ENCODE results near the gene TET2.
A peak's percentile ranks its signal among the peaks of the same experiment; 100 is the strongest.
"Not testable (repeated sequence)": the region's sequence is repeated elsewhere in the genome, so short reads cannot be mapped to it uniquely, and the experiment has no call there.

Gene TET2

GRCh38 chr4:105291925-105292324, 145.2 kb downstream of the TET2 start:
- DNase-seq (ENCODE audit: low read depth in 2 of 2) = no peak

- DNase-seq (ENCODE audit: low read depth in 2 of 2) = no peak
These were observed 146.7 kb downstream of the TET2 start for GRCh38 chr4:105293360-105293759.

DNA sequence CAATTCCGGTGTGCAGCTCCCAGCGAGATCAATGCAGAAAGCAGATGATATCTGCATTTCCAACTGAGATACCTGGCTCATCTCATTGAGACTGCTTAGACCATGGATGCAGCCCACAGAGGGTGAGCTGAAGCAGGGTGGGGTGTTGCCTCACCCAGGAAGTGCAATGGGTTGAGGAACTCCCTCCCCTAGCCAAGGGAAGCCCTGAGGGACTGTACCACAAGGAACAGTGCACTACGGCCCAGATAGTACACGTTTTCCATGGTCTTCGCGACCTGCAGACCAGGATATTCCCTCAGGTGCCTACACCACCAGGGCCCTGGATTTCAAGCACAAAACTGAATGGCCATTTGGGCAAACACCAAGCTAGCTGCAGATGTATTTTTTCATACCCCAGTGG, 150.0 kb downstream of the TET2 start:
- no peak for DNase-seq (ENCODE audit: low read depth in 2 of 2)

DNA sequence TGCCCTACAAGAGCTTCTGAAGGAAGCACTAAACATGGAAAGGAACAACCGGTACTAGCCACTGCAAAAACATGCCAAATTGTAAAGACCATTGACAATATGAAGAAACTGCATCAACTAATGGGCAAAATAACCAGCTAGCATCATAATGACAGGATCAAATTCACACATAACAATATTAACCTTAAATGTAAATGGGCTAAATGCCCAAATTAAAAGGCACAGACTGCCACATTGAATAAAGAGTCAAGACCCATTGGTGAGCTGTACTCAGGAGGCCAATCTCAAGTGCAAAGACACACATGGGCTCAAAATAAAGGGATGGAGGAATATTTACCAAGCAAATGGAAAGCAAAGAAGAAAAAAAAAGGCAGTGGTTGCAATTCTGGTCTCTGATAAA, 152.4 kb downstream of the TET2 start:
- DNase-seq (ENCODE audit: low read depth in 2 of 2) = not testable (repeated sequence)

DNA sequence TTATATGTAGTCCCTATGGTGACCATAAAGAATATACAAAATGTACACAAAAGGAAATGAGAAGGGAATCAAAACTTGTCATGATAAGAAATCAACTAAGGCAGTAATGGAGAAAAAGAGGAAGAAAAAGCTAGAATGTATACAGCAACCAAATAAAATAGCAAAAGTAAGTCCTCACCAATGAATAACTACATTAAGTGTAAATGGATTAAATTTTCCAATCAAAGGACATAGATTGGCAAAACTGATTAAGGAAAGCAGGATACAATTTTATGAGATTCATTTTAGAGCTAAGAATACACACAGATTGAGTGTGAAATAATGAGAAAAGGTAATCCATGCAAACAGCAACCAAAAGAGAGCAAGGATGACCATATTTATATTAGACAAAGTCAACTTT, 157.4 kb downstream of the TET2 start:
- DNase-seq (ENCODE audit: low read depth in 2 of 2) = no peak

GRCh38 chr4:105305019-105305836, 158.6 kb downstream of the TET2 start:
- no peak for DNase-seq (ENCODE audit: low read depth in 2 of 2)

DNA sequence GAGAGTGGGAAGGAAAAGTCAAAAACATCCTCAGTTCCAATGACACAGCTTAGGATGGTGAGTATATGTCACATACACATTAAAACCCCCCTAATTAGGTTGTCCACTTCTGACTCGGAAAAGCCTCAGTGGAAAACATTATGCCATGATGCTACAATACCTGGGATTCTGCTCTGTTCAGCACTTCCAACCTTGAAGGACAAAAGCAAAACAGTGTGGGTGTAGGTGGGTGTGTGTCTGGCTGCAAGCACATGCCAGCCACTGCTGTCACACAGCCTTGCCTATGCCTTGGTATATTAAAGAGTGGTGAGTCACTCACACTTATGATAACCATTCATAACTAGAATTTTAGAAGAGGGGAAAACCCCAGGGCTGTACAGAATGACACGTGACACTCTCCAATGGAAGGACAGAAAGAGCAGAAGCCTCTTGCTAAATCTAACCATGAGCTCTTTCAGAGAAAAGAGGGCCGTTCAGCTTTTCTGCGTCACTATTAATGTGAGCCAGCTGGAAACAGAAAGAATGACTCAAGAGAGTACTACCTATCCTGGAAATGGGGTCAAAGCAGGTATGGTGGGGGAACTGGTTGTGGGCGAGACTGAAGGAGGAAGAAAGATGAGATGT, 159.6 kb downstream of the TET2 start:
- peak; percentile 45 to 46 for DNase-seq (ENCODE audit: low read depth in 2 of 2)

GRCh38 chr4:105306820-105307219, 160.1 kb downstream of the TET2 start:
- no peak for DNase-seq (ENCODE audit: low read depth in 2 of 2)

- no peak for DNase-seq (ENCODE audit: low read depth in 2 of 2)
These were observed 171.8 kb downstream of the TET2 start for GRCh38 chr4:105318486-105318885.

GRCh38 chr4:105327222-105327621, 180.5 kb downstream of the TET2 start:
- no peak for DNase-seq (ENCODE audit: low read depth in 2 of 2)

DNA sequence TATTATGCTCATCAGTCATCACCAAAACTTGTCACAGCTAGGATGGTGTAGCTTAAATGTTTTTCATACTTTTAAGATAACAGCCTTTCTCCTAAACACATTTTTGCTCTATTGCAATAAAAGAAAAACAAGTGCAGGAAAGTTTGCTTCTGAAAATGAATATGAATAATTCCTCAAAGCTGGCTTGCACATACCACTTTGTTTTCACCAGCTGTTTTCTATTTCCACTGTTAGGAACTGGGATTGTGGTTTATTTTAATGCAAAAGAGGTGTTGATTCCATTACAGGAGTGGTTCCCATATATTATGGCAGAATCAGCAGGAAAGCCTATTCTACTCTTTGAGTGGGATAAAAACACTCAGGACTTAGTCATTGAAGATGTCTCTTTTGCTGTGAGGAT, 181.3 kb downstream of the TET2 start:
- DNase-seq (ENCODE audit: low read depth in 2 of 2) = no peak

- DNase-seq (ENCODE audit: low read depth in 2 of 2) = no peak
These were observed 182.4 kb downstream of the TET2 start for GRCh38 chr4:105329081-105329480.

Measured in activated CD4-positive, alpha-beta T cell treated with anti-CD3 and anti-CD28 coated beads for 24 hours (primary cell).